ENCODE data around the gene HELZ.
"Not testable (repeated sequence)": the region's sequence is repeated elsewhere in the genome, so short reads cannot be mapped to it uniquely, and the experiment has no call there.

The HELZ gene

DNA sequence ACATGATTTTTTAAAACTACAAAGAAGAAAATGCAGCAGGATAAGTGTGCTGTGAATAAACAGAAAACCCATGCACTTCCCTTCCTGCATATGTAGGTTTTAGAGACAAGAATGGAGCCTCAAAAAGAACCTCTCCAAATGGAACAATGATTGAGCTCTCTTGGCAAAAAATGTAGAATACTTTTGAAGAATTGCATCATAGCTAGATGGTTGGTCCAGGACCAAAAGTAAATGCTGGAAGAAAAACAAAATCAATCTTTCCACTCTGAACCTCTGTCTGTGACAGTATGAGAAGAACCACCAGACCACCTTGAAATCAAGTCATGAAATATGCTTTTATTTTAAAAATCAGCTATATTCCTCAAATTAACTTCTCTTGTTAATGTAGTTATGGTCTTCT is 17.5 kb downstream of the HELZ start:
- DNase-seq: no peak

DNA sequence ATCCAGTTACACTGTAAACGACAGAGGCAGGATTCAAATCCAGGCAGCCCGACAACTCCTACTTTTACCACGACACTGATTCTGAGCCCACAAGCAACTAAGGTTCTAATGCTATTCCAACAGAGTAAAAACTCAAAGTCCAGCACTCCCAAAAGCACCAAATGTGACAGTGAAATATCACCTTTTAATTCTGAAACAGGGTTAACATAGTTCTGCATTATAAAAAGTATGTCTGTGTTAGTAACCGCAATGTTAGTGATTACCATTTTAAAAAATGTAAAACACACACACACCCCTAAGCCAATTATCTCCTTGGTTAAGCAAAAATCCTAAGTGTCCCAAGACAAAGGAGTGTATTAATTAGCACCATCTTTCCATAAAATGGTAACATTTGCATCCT is 19.7 kb downstream of the HELZ start:
- DNase-seq: no peak

DNA sequence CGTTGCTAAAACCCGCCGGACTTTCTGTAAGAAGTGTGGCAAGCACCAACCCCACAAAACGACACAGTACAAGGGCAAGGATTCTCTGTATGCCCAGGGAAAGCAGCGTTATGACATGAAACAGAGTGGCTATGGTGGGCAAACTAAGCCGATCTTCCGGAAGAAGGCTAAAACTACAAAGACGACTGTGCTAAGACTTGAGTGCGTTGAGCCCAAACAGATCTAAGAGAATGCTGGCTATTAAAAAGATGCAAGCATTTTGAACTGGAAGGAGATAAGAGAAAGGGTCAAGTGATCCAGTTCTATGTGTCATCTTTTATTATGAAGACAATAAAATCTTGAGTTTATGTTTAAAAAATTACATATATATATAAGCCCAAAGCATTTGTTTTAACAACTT is 20.3 kb downstream of the HELZ start:
- no peak for DNase-seq

DNA sequence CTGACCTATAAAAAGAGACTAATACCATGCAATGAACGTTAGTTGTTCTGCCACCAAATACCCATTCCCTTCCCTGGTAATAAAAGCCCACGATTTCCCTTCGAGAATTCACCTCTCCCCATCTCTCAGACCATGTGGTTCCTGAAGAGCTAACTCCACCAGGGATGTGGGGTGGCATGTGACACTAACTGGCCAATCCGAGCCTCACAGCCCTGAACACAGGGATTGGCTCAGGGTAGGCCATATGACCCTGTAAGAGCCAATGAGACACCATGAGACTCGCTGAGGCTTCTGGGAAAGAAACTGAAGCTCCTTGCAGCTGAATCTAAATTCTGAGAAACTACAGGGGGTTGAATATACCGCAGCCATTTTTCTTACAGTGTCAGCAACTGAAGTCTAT is 21.1 kb downstream of the HELZ start:
- DNase-seq: no peak

DNA sequence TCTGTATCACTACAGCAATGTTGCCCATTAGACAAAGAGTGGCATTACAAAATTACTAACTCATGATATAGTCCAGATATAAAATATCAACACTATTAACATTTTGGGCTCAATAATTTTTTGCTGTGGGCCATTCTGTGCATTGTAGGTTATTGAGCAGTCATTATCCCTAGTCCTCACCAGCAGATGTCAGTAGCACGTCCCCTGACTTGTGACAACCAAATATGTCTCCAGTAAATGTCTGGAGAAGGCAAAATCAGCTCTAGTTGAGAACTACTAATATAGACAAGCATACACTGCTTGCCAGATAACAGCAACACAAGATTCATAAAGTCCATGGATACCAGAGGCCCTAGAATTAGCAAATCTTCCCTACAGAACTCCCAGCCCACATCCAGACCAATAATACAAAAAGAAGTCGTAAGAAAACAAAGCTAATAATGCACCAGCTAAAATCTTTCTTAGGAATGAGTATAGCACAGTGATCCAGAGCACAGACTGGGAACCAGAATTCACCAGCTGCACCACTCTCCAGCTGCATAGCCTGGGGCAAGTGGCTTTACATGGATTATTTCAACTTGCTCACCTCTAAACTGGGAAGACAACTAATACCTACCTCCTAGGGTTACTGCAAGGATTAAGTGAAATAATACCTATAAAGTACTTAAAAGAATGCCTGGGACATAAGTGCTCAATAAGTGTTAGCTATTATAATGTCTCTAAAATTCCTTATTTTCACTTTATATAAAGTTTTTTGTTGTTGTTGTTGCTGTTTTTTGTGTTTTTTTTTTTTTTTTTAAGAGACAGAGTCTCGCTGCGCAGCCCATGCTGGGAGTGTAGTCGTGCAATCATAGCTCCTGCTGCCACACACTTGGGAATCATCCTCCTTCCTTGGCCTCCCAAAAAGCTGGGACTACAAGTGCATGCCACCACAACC is 23.7 kb downstream of the HELZ start:
- no peak for DNase-seq

DNA sequence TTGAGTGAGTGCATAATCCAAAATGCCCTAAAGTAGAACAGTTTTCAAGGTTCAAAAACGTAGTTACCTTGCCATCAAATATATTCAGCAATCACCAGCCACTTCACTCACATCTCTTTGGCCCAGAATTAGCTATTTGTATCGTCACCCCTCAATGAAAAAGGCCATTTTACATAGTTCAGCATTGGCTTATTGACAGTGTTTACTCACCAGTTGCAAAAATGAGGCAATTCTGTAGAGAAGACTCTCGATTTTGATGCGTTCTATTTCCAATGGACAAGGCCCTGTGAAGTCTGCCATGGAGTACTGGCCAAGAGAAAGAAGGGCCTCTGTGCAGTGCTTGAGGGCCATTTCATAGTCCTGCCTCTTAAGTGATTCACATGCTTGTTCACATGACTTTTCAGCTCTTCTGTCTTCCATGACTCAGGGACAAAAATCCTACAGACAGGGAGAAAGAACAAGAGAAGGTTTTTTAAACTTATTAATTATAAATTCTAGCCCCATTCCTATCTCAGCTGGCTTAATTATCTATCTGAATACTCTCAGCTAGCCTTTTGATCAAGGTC is 26.5 kb downstream of the HELZ start:
- DNase-seq: no peak

DNA sequence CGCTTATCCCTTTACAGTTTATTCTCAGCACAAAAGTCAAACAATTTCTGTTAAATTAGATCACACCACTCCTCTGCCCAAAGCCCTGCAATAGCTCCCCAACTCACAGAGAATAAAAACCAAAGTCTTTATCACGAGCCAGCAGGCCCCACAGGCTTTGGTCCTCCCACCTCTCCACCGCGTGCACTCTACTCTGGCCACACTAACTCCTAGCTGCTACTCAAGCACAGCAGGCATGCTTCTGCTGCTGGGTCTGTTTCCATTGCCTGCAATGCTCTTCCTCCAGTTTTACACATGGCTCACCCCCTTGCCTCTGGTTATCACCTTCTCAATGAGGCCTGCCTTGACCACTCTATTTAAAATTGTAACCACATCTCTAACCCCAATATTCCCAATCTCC is 27.6 kb downstream of the HELZ start:
- no peak for DNase-seq

DNA sequence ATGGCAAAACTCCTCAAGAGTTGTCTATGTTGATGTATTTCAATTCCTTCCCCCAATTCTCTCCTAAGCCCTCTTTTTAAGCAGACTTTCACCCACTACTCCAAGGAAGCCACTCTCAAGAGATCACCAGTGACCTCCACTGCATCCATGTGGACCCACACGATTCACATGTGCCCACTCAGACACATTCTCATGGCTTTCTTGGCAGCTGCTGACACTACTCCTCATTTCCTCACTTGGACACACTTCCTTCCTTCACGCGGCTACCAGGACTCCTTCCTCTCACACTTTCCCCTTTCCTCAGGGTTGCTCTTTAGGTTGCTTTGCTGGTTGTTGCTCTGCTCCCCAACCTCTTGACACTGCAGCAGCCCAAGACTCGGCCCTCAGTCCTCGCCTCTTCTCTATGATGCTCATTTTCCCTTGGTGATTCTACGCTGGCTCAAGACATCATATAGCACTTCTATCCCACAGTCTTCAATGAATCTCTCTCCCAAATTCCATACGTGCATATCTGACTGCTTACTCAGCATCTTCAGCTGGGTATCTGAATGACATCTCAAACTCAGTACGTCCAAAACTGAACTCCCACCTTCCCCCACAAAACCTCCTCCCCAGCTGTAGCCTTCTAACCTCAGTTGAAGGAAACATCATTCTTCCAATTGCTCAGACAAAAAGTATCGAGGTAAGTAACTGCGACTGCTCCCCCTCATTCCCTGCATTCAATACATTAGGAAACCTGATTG is 28.2 kb downstream of the HELZ start:
- no peak for DNase-seq

DNA sequence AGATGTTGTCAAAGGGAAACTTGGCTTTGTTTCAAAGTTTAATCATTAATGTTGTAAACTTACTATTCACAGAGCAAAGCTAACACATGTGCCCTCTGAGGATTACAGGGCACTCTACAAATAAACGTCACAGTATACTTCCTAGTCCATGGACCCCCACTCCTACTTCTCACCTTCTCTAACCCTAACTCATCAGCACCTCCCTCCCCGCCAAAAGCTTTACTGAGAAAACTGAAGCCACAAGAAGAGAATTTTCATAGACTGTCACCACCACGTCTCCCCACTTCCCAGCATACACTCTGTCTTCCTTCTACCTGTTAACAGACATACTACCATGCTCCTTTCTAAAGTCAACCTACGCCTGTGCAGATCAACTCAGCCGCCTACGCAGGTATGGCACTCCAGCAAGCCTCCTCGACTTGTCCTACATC is 29.0 kb downstream of the HELZ start:
- no peak for DNase-seq

DNA sequence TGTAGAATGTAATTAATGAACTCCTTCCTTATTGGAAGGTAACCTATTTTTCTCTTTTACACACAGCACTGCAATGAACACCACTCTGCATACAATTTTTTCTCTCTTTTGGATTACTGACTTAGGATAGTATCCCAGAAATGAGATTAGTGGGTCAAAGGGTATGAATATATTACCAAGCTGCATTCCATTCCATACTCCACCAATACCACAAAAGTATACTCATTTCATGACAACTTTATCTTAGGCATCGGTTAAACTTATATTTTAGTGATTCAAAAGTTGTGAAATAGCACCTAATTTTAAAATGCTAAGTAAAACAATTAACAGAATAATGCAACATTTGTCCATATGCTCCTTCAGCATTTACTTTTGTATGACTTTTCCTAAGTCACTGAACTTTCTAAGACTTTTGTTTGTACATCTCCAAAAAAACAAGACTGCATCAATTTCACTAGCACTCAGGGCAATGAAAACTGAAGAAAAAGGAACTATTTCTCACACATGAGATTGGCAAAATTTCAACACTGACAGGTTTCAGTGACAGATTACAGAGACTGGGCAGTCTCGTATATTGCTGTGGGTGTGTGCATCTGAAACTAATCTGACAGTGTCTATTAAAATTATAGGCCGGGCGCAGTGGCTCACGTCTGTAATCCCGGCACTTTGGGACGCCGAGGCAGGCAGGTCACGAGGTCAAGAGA is 32.1 kb downstream of the HELZ start:
- DNase-seq: no peak

DNA sequence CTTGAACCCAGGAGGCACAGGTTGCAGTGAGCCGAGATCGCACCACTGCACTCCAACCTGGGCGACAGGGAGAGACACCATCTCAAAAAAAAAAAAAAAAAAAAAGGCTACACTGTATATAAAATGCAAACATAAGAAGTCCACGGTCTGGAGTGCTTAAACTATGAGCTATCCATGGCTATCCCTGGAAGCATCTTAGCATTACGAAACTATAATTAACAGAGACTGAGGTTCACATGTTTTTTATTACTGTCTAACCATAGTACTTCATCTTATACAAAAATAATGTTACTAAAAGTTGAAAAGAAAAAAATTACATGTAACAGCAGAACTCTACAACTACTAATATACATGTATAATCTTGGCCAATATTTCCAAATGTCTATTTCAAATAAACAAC is 32.8 kb downstream of the HELZ start:
- DNase-seq: no peak

DNA sequence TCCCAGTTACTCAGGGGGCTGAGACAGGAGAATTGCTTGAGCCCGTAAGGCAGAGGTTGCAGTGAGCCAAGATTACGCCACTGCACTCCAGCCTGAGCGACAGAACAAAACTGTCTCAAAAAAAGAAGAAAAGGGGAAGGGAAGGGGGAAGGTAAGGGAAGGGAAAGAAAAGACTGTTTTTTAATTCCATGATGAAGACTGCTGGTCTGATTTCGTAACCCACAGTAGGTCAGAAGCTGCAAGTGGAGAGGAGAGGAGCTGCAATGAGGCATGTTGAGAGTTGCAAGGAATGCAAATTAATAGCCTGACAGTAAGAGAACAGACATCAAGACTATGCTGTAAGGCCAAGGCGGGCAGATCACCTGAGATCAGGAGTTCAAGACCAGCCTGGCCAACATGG is 33.3 kb downstream of the HELZ start:
- no peak for DNase-seq

DNA sequence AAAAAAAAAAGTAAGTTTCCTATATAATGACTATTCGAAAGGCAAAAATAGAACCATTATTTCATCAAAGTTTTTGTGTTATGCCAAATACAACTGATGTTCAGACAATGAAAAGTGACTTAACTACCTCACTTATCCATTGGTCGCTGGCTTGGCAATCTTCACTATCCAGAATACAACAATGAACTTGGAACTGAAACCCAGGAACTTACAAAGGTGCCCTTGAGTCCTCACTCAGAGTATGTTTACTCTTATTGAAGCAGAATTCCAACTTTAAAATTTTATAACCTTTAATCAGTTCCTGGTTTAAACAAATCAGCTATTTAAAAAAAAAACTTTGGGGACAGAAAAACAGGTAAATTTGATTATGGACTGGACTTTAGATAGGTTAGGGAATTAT is 34.1 kb downstream of the HELZ start:
- no peak for DNase-seq

DNA sequence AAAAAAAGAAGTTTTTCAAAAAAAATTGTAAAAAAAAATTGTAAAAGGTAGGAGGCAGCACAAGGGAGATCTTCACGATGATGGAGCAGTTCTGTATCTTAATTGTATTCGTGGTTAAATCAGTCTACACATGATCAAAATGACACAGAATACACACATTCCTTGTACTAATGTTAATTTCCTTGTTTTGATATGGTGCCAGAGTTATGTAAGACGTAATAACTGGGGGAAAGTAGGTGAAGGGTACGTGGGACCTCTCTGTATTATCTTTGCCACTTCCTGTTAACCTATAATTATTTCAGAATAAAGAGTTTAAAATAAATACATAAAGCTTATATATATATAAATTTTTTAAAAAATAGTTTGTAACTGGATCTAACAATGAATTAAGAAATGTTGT is 36.8 kb downstream of the HELZ start:
- no peak for DNase-seq

DNA sequence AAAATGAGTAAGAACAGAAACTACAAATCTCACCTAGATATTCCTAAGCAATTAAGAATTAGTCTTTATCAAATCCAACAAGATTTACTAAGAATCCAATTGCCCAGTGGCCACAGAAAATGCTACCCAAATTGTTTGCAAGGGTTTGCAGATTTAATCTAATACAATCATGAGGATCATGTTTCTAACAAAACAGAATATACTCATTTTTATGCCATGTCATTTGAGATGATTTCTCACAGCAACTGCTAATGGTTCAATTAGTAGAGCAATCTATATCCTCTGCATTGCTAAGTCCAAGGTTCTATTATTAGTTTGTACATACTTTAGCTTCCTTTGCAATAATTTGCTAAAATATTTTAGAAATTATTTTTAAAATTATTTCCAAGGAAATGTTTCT is 41.2 kb downstream of the HELZ start:
- DNase-seq: no peak

DNA sequence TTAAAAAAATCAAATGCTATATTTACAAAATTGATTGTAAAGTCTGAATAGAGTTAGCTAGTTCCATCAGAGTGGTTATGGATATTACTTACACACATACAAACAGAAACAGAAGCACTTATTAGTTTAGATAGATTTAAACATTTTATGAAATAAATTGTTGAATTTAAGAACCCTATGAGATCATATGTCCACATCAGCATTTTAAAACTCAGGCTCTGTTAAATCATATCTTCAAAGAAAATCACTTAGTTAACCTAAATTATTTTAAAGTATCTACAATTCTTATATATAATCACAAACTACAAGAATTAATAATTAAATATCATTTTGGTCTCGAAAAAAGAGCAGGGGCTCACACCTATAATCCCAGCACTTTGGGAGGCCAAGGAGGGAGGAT is 42.5 kb downstream of the HELZ start:
- DNase-seq: no peak

DNA sequence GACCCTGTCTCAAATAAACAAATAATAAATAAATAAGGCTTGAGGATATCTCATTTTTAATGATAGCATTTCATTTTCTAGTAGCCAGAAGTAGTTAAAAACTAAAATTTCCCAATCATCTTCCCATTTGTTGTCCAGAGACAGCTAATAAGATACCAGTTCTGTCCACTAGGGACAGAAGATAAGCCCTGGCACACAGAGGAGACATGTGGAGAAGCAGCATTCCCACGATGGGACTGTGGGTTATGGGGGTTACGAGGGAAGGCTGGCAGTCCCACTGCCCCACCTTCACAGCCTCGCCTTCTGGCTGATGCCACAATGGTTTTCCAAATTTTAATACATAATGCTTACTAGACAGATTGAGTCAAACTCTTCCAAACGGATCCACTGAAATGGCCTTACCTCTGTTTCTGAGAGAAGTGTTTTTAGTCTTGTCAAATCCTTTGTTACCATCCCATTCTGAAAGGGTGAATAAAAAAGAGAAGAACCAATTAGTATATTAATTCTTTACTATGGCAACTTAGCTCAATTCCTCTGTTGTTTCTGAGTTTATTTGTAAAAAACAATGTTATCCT is 44.2 kb downstream of the HELZ start:
- no peak for DNase-seq

DNA sequence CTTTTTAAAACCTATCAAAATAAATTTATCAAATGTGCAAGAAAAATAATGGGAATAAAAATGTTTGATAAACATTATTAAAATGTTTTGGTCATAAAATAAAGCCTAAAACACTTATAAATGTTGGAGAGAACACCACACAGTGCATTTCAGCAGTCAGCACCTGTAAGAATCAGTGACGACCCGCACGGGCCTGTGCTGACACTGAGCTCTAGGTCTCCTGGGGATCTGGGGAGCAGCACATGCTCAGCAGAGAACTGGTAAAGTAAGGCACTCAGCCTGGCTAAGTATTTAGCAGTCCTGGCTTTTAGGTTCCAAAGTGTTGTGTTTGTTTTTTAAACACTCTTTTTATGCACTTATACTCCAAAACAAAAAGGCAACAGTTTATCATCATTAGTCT is 46.9 kb downstream of the HELZ start:
- DNase-seq: no peak

DNA sequence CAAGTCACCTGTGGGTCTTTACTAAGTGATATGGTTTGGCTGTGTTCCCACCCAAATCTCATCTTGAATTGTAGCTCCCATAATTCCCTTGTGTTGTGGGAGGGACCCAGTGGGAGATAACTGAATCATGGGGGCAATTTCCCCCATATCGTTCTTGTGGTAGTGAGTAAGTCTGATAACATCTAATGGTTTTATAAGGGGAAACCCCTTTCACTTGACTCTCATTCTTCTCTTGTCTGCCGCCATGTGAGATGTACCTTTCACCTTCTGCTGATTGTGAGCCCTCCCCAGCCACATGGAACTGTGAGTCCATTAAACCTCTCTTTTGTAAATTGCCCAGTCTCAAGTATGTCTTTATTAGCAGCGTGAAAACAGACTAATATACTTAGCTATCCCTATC is 48.0 kb downstream of the HELZ start:
- DNase-seq: not testable (repeated sequence)

DNA sequence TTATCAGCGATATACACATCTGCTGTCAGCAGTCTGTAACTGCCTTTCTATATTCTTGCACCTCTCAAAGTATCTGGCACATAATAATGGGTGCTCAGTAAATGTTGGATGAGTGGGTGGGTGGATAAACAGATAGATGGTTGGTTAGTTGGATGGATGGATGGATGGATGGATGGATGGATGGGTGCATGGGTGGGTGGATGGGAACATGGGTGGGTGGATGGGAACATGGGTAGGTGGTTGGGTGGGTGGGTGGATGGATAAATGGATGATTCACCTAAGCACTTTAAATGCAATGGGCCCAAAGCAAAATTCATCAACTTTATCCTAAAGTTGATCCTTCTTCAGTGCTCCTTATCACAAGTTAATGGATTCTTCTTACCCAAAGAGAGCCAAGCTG is 48.6 kb downstream of the HELZ start:
- no peak for DNase-seq

DNA sequence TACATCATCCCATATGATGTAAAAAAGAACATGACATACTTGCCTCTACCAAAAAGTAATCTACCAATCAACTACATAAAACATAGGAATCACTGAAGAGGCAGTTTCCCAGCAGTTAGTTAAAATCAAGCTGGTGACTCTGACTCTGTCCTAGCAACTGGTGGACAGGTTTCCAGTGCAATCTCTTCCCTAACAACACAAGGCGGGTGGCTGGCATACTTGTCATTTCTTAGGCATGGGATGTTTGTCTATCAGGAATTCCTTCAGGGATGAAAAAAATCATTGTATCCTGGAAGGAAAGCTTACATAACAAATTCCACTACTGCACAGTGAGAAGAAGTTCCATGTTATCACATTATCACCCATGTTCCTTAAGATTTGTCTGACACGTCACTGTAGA is 50.9 kb downstream of the HELZ start:
- DNase-seq: no peak

DNA sequence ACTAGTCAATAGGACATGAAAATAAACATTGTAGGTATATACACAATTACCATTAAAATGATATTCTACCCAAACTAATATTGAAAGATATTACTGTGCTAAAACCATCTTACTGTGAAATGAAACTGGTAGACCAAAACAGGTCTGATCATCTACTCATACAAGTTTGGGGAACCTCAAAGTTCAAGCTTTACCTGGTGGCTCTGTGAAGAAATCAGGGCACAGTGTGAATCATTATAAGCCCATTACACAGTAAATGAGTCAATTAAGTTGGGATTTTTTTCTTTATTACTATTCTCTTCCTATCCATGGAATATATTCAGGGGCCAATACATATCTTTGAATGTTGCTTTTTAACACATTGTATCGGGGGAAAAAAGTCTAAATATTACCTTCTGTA is 57.1 kb downstream of the HELZ start:
- no peak for DNase-seq

DNA sequence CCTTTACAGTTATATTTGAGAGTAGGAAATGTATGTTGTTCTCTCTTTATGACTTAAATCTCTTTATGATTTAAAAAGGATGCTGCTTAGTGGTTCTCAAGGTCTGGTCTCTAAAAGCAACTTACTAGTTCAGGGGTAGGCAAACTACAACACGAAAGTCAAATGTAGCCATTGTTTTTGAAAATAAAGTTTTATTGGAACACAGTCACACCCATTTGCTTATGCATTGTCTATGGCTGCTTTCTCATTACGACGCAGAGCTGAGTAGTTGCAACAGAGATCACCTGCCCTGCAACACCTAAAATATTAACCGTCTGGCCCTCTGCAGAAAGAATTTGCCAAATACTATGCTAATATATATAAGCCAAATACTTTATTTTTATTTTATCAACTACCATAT is 58.2 kb downstream of the HELZ start:
- DNase-seq: no peak

Data from stimulated activated CD4-positive, alpha-beta T cell treated with anti-CD3 and anti-CD28 coated beads, Interleukin-2, amount 100 ng/mL, for 48 hours (primary cell).